ENCODE measurements around the gene CZIB.
"Not testable (repeated sequence)": the region's sequence is repeated elsewhere in the genome, so short reads cannot be mapped to it uniquely, and the experiment has no call there.

CZIB gene

GRCh38 chr1:53238197-53239155, 18.0 kb upstream of the CZIB start, which contains the start of gene MAGOH:
Gene MAGOH (minus strand): TSS chr1:53238518. CDS start chr1:53238448, 70 bp downstream.
- peak; percentile 90 to 93 (median 93) for DNase-seq (ENCODE audit: low read depth in 3 of 3)

GRCh38 chr1:53237638-53238037, 17.2 kb upstream of the CZIB start:
- DNase-seq (ENCODE audit: low read depth in 3 of 3): no peak

GRCh38 chr1:53220962-53221286, 490 bp upstream of the CZIB start:
- no peak for DNase-seq (ENCODE audit: low read depth in 3 of 3)

GRCh38 chr1:53219711-53220110, 723 bp downstream of the CZIB start:
- DNase-seq (ENCODE audit: low read depth in 3 of 3): no peak

GRCh38 chr1:53218201-53218600, 2.2 kb downstream of the CZIB start:
- no peak for DNase-seq (ENCODE audit: low read depth in 3 of 3)

- no peak for DNase-seq (ENCODE audit: low read depth in 3 of 3)
Observed at GRCh38 chr1:53214376-53214940, 6.0 kb downstream of the CZIB start.

GRCh38 chr1:53210954-53211353, 9.5 kb downstream of the CZIB start:
- no peak for DNase-seq (ENCODE audit: low read depth in 3 of 3)

- DNase-seq (ENCODE audit: low read depth in 3 of 3): no peak
Observed at GRCh38 chr1:53210352-53210751, 10.1 kb downstream of the CZIB start.

GRCh38 chr1:53207726-53208125, 12.7 kb downstream of the CZIB start:
- no peak for DNase-seq (ENCODE audit: low read depth in 3 of 3)

GRCh38 chr1:53206735-53207379, 13.6 kb downstream of the CZIB start:
- DNase-seq (ENCODE audit: low read depth in 3 of 3): no peak

GRCh38 chr1:53206083-53206685, 14.2 kb downstream of the CZIB start:
- DNase-seq (ENCODE audit: low read depth in 3 of 3): not testable (repeated sequence)

- DNase-seq (ENCODE audit: low read depth in 3 of 3): not testable (repeated sequence)
Observed at GRCh38 chr1:53205496-53205895, 14.9 kb downstream of the CZIB start.

- no peak for DNase-seq (ENCODE audit: low read depth in 3 of 3)
Observed at GRCh38 chr1:53203466-53203865, 17.0 kb downstream of the CZIB start.

- no peak for DNase-seq (ENCODE audit: low read depth in 3 of 3)
Observed at GRCh38 chr1:53198241-53198651, 22.2 kb downstream of the CZIB start.

- no peak for DNase-seq (ENCODE audit: low read depth in 3 of 3)
Observed at GRCh38 chr1:53197291-53198200, 22.9 kb downstream of the CZIB start.

- peak; percentile 79 to 92 (median 82) for DNase-seq (ENCODE audit: low read depth in 3 of 3)
Observed at GRCh38 chr1:53196485-53197290, 23.7 kb downstream of the CZIB start, which contains the start of gene CPT2. Gene CPT2 (plus strand): TSS chr1:53196824. CDS start chr1:53196944, 120 bp downstream.

GRCh38 chr1:53196017-53196484, 24.4 kb downstream of the CZIB start:
- DNase-seq (ENCODE audit: low read depth in 3 of 3): no peak

- DNase-seq (ENCODE audit: low read depth in 3 of 3): no peak
Observed at GRCh38 chr1:53195246-53196016, 25.0 kb downstream of the CZIB start.

- no peak for DNase-seq (ENCODE audit: low read depth in 3 of 3)
Observed at GRCh38 chr1:53190210-53190611, 30.2 kb downstream of the CZIB start.
